Inflammatory macrophage (primary cell): ENCODE measurements around the gene CPPED1.
"Not testable (repeated sequence)": the region's sequence is repeated elsewhere in the genome, so short reads cannot be mapped to it uniquely, and the experiment has no call there.

Experiments used
- DNase-seq, 2 donors: peaks; one replicate each; pipeline ENCODE4 v3.0.0-alpha.2; 2020 to 2022

The CPPED1 gene

DNA sequence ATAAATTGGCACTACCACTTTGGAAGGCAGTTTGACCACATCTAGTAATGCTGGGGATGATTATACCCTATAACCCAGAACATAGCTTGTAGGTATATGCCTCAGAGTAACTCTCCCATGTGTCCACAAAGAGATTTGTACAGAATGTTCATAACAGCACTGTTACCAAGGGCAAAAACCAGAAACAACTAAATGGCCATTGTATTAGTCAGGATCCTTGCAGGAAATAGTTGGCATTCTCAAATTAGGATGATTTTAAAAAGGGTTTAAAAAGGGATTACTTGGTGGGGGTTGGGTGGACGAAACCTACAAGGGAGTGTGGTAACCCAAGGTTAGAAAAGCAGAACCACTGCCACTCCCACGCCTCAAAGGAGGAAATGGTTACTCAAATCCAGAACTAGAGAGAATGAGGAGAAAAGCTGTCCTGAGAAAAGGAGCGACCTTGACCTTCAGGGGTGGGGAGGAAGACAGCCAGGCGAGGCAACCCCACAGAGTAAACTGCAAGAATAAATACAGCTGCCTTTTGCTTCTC, 2.1 kb downstream of the CPPED1 start:
- peak; percentile 91 to 93 for DNase-seq

DNA sequence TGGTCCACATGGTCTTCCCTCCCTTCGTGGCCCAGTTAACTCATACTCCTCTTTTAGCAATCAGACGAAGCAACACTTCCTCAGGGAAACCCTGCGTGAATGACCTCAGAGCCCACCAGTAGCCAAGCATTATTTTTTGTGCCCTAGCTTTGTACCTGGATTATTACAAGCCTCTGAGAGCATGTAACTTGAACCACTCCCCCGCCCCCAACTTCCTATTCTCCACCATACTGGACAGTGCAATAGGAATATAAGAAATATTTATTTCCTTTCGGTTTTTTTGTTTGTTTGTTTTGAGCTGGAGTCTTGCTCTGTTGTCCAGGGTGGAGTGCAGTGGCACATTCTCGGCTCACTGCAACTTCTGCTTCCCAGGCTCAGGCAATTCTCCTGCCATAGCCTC, 2.9 kb downstream of the CPPED1 start:
- peak; percentile 69 to 70 for DNase-seq

DNA sequence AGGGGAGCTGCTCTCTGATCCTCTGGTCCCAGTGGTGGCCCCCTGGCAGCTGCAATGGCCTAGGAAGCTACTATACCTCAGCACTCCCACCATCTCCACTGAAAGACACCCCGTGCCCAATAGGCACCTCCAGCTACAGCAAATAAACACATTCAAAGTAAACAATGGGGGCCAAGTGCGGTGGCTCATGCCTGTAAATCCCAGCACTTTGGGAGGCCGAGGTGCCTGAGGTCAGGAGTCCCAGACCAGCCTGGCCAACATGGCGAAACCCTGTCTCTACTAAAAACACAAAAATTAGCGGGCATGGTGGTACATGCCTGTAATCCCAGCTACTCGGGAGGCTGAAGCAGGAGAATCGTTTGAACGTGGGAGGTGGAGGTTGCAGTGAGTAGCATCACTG, 3.7 kb downstream of the CPPED1 start:
- not testable (repeated sequence) for DNase-seq

DNA sequence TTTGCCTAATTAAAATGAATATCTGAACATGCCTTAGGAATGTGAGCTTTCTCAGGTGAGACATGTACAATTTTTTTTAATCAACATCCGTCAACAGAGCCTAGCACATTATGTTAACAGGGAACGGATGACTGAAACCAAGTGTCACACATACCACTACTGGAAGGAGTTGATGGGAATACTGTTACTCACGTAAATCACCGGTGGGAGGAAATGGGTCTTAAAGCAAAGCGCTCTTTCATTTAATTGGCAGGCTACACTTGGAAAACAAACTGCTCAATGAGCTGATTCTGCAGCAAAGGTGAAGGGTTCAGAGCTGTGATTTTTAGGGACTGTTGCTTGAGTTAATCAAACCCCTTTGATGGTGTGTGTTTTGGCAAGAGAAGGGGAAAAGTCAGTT, 4.8 kb downstream of the CPPED1 start:
- DNase-seq, result no peak

DNA sequence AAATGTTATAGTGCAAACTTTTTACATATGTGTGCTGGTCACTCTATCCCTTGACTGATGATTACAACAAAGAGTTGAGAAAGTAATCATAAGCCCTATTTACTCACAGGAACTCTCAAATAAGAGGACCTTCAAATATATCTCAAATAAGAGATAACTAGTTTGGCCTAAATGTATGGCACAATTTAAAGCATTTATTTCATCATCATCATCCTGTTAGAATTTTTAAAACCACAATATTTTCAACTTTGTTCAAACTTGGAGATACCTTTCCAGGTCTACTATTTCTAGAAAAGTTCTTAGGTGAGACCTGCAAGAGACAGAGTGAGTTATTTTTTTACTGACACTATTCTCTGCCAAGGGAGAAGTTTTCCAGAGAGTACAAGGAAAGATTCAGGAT, 5.5 kb downstream of the CPPED1 start:
- peak in 1 of 2 donors; percentile 44 for DNase-seq

DNA sequence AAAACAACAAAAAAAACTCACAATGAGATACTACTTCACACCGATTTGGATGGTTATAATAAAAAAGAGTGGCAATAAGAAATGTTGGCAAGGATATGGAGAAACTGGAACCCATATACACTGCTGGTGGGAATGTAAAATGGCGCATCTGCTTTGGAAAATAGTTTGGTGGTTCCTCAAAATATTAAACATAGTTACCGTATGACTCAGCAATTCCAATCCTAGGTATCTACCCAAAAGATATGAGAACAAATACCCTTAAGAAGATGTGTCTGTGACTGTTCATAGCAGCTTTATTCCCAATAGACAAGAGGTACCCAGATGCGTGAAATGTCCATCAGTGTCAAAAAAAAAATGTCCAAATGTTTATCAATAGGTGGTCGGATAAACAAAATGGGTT, 7.2 kb downstream of the CPPED1 start:
- no peak for DNase-seq

DNA sequence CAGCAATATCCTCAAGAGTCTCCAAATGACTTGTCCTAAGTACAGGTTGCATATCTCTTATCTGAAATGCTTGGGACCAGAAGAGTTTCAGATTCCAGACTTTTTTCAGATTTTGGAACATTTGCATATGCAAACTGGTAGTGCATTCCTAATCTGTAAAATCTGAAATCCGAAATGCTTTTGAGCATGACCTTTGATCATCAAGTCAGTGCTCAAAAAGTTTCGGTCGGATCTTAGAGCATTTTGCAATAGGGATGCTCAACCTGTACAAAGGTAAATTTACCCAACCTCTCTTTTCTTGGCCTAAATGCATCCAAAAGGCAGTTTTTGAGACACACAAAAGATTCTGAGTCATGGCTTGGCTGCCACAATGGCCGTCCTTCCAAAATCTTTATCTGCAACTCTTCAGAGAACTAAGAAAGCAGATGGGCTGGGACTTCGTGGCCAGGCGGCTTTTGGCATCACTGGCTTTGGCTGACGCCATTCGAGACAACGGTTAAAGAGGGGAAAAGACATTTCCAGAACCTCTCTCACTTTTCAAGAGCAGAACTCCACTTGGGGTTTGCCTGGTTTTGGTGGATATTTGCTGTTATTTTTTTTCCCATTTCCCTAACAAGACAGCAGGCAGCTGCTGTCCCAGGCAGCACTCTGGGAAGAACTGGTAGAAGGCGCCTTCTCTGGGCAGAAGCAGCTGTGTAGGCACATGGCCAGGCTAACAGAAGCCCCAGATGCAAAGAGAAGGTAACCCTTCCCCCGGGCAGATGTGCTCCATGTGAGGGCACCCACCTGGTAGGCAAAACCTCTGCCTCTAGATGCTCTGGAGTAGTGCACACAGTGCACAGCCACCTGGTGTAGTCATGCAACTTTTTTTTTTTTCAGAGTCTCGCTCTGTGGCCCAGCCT, 8.9 kb downstream of the CPPED1 start:
- no peak for DNase-seq

DNA sequence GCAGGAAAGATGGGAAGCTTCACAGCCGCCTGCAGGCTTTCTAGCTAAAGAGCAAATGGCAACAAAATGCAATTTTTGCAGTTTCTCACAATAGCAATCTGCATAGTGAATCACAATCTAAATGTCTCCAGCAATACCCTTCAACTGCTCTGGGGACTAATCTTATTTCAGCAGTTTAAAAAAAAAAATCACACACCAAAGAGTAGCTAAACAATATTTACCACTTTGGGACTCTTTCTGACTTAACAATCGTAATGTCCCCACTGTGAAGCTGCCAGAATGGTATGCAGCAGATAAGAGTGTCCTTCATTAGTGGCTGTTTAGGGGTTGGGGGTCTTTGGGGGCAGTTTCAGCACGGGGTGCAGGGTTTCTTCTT, 9.8 kb downstream of the CPPED1 start:
- DNase-seq, result no peak

DNA sequence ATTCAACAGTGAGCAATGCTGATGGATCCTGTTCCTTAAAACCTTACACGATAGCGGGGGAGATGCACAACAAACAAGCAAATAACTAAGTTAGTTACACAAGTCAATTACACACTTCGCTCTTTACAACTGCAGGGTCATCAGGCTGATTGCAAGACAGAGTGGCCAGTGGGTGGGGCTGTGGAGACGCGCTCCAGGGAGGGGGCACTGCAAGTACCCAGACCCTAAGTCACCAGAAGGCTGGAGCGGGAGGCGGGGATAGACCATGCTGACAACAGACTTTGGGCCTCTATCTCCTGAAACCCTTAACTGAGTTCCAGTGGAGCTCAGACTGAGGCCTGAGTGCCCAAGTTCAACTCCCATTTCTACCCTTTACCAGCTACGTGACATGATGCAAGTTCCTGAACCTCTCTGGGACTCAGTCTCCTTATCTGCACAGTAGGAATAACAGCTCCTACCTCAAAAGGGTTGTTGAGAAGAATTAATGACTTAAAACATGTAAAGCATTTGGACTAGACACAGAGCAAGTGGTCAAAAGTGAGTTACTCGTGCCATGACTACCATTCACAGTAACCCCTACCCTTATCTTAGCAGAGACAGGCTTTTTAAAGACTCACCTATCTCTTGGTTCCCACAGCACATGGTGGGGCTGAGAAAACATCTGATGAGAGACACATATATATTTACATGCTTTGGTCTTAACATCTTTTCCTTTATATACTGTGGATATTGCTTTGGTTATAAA, 10.4 kb downstream of the CPPED1 start:
- no peak for DNase-seq

DNA sequence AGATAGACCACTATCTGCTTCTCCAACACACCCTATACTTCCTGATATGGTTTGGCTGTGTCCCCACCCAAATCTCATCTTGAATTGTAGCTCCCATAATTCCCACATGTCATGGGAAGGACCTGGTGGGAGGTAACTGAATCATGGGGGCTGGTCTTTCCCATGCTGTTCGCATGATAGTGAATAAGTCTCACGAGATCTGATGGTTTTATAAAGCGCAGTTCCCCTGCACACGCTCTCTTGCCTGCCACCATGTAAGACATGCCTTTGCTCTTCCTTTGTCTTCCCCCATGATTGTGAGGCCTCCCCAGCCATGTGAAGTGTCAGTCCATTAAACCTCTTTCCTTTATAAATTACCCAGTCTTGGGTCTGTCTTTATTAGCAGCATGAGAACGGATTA, 11.2 kb downstream of the CPPED1 start:
- not testable (repeated sequence) for DNase-seq

DNA sequence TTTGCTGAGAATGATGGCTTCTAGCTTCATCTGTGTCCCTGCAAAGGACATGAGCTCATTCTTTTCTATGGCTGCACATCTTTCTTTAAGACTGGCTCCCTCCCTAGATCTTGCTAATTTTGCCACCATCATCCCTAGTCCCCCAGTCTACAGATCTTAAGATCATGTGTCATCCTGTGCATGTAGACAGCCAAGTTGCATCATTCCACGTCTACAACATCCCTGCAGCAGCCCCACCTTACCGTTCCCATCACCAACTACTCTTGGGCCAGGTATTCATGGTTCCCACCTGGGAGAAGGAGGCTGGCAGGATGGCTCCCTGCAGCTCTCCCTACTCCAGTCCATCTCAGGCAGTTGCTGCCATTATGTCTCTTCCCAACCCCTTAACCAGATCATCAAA, 12.3 kb downstream of the CPPED1 start:
- DNase-seq, result no peak

DNA sequence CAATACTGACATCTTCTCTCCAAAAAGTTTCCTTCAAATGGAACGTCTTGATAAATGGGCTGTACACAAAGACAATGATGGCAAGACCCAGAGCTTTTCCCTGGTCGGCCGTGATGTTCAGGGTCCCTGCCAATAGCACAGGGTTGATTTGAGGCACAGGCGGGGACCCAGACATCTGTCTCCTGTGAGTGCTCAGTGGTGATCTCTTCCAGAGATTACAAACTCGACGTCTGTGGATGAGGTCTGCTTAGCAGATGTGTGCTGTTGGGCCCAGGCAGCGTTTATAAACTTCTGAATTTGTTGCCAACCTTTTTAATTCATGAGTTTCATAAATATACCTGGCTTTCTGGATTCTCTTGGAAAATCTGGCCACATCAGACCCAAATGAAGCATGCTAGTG, 14.9 kb downstream of the CPPED1 start:
- DNase-seq, result no peak

DNA sequence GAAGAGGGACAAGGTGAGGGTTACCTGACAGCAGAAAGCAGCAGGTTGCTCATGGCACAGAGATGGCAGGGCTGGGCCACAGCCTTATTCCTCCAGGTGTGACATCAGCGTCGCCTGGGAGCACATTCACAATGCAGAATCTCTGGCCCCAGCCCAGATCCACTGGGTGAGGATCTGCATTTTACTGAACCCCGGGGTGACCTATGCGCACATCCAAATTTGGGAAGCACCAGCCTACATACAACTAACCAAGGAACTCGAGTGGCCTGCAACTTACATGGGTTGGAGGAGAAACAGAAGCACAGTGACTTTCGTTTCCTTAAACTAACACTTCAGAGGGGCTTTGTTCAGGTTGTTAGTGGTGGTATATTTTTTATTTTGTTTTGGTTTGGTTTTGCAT, 17.6 kb downstream of the CPPED1 start:
- DNase-seq, result peak; percentile 11 to 60

DNA sequence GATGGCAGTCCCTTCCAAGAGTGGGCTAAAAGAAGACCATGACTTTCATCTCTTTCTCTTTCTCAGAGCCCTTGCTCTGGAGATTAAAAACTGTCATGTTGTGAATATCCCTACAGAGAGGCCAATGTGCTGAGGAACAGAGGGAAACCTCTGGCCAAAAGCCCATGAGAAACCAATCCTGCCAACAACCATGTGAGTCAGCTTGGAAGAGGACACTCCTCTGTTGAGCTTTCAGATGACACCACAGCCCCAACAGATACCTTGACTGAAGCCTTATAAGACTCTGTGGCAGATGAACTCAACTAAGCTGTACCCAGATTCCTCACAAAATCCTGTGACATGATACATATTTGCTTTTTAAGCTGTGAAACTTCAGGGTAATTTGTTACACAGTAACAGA, 19.6 kb downstream of the CPPED1 start:
- no peak for DNase-seq

DNA sequence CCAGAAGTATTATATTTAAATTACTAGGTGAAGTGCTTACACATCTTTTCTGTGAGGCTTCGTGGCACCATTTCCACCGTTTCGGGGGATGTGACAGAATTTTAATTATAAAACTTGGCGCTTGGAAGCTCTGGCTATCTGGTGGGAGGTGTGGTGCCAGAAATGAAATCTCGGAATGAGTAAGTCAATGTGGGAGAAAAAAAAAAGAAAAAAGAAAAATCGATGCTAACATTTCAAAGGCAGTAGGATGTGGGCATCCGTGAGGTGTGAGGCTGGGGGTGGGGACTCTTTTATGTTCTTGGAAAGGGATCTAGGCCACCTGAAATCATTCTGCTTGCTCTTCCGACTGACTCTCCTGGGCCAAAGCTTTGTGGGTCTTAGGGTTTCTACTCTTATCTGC, 21.9 kb downstream of the CPPED1 start:
- no peak for DNase-seq

DNA sequence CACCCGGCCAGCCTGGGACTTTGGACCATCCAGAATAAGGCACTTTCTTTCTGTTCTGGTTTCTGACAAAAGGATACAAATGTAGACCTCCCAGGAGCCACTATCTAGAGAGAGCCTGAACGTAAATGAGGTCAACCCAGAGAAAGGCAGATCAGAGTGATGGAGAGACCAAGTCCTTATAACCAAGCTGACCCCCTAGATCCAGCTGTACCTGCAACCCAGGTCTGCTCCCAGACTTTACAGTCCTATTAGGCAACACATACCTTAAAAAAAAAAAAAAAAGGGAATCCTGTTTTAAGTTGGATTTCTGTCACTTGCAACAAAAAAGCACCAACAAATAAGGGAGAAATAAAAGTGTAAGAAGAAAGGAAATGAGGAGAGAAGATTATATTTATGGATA, 23.2 kb downstream of the CPPED1 start:
- no peak for DNase-seq

DNA sequence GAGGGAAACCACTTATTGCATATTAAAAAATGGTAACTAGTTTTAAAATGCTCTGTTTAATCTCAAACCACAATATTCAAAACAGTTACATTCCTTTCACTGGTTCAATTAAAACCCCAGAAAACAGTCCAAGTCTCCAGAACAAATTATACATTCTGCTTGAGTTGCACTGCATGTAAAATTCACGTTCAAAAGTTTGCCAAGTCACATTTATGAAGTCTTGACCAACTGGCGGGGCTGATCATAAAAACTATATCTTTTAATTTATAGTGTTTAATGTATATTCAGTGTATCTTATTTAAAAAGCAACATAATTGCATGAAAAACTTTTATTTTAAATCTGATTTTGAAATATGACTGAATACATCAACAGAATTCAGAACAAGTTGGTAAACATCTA, 25.0 kb downstream of the CPPED1 start:
- no peak for DNase-seq

DNA sequence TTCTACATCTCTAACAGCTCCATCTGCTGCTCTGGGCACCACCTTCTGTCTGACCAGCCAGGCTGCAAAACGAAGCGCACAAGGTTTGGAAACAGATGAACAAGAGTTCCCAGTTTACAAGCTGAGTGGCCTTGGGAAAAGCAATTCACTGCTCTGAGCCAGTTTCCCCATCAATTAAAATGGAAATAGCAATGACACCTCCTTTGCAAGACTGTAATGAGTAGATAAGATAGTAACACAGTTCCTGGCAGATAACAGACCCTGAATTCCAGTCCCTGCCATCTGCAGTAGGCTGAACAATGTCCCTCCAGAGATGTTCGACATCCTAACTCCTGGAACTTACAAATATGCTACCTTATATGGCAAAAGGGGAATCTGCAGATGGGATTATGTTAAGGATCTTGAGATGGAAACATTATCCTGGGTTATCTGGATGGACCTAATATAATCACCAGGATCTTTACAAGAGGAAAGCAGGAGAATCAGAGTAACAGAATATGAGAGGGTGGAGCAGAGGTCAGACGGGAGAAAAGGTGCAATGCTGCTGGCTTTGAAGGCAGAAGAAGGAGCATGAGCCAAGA, 27.9 kb downstream of the CPPED1 start:
- DNase-seq, result no peak

DNA sequence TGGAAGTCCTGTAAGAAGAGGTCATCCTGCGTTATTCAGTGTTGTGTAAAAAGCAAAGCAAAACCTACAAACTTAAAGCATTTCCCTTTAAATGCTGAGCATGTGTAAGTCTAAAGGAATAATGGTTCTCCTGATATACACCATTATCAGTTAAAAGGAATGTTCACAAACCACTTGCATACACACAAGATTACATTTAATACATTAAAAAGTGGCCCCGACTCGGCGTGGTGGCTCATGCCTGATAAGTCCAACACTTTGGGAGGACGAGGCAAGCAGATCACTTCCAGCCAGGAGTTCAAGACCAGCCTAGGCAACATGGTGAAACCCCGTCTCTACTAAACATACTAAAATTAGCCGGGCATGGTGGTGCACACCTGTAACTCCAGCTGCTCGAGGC, 30.5 kb downstream of the CPPED1 start:
- DNase-seq, result no peak

DNA sequence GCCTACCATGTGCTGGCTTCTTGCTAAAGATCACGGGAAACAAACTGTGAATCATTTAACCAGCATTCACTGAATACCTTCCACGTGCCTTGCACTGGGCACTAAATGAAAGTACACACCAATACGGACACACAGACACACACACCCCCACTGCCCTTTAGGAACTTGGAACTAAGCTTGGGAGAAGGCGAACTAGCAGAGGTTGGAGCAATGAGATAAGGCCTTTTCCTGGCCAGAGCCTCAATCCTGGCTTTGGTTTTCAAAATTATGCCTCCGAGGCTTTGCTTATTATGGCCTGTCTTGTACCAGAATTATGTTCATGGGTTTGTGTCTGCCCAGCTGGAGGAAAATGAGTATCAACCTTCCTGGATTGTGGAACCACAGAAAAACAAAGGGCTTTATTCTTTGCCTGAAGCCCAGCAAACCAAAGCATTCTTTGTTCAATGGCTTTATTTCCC, 32.3 kb downstream of the CPPED1 start:
- no peak for DNase-seq

DNA sequence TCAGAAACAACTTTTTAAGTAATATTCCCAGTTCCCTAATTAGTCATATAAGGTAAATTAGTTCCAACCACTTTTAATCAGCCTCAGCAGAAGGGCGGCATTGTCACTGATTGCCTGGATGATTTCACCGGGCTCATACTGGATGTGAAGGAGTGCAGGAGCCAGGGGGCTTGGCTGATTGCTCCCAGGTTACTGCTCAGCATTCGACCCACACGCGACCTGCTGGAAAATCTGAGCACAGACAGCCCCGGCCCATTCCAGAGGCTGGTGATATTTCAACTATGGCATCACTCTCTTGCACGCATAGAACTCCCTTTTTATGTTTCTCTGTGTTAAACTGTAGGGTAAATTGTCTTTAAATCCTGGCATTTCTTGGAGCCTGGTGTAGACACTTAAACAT, 34.2 kb downstream of the CPPED1 start:
- DNase-seq, result no peak

DNA sequence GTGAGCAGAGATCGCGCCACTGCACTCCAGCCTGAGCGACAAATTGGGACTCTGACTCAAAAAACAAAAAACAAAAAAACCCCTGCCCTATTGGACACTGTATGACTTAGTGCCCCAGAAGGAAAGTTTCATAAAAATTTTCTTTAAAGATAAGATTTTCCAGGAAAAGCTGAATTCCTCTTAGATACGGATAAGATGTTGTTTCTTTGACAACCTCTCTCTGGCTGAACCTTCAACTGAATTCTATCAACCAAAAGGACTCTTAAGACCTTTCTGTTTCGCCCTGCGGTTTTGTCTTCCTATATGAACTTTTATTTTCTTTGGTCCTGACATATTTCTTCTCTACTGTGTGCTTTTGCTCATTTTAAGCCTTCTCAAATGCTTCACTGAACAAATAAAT, 35.8 kb downstream of the CPPED1 start:
- DNase-seq, result no peak

DNA sequence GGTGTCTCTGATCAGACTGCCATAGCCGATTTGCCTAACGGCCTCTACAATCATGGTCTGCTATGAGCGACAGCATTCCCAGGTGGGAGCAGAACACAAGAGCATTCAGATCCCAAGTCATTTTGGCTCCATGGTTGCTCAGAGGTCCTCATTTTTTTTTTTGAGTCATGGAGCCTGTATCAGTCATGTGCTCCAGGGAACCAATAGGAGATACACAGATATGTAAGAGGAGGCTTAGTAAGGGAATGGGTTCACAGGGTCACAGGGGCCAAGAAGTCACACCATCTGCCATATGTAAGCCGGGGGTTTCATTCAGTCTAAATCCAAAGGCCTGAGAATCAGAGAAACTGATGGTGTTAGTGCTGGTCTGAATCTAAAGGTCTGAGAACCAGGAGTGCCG, 36.8 kb downstream of the CPPED1 start:
- no peak for DNase-seq
